Tibial artery (tissue), 4 donors: ENCODE measurements around the gene CYTIP.
"Not testable (repeated sequence)": the region's sequence is repeated elsewhere in the genome, so short reads cannot be mapped to it uniquely, and the experiment has no call there.

Experiments used
- DNase-seq, 2 donors: peaks; one replicate each; pipeline ENCODE4 v3.0.0-alpha.2; 2019
- H3K27ac ChIP-seq, 2 donors: fragments of 200-600 bp; sonication (generic) in 1 of 2; 1 replicate in 1 of 2; 2 replicates in 1 of 2; pipeline ENCODE4 v1.5.1; 2018 to 2019; ENCODE audit warnings: mild to moderate bottlenecking in 1 of 2
- H3K27me3 ChIP-seq, 2 donors: fragments of 200-600 bp; sonication (generic) in 1 of 2; one replicate each; pipeline versions ENCODE4 v1.5.1 to v1.6.0; 2016 to 2019
- H3K36me3 ChIP-seq, 3 donors: fragments of 200-600 bp; sonication (generic) in 2 of 3; one replicate each; pipeline ENCODE4 v1.5.1; 2016 to 2019; ENCODE audit warnings: mild to moderate bottlenecking in 2 of 3
- H3K4me1 ChIP-seq, 4 donors: fragments of 200-600 bp; sonication (generic) in 2 of 4; 1 replicate in 3 of 4; 2 replicates in 1 of 4; pipeline ENCODE4 v1.5.1; 2016 to 2019
- H3K4me3 ChIP-seq, 2 donors: fragments of 200-600 bp; sonication (generic) in 1 of 2; 1 replicate in 1 of 2; 2 replicates in 1 of 2; pipeline ENCODE4 v1.5.1; 2018 to 2019; ENCODE audit warnings: mild to moderate bottlenecking in 2 of 2
- H3K9me3 ChIP-seq, 3 donors: fragments of 200-600 bp; sonication (generic) in 1 of 3; one replicate each; pipeline ENCODE4 v1.5.1; 2016 to 2019
- intact Hi-C: fragments of 100-400 bp; cut with DNase I; formaldehyde crosslinking; loops from one replicate; pipeline ENCODE4 v1.15.0; 2023; ENCODE audit warnings: low total_unique reads
- TF ChIP-seq, protein P1 (sequence below), 2 experiments: fragments of 200-600 bp in 1 of 2; fragments of 450-650 bp in 1 of 2; IDR thresholded peaks; one replicate each; pipeline ENCODE4 v1.5.1; 2017 to 2019; ENCODE audit warnings: antibody characterized with exemption in 2 of 2, mild to moderate bottlenecking in 1 of 2, moderate library complexity in 1 of 2

CYTIP gene

DNA sequence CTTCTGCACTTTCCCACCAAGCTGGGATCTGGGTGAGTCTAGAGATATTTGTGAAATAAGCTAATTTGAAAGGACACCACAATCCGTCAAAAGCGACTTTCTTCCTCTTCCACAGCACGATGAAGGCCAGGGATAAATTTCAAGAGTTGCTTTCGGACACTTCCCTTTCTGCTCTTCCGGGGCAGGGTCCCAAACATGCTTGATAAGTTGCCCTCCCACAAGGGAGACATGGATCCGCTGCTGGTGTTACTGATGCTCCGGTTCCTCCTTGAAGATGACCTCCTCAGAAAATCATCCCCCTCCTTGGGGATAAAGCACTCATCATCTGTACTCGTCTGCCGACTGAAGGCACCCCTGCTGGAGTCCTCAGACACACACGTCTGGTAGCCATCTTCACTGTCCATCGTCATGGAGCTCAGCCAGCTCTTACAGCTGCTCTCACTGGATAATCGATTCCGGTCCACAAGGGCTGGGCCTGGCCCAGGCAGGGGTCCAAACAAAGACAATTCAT is 28.2 kb downstream of the CYTIP start:
- no peaks in the 10 kb centered on the region for H3K36me3 ChIP-seq
- no peak overlapping the region for H3K4me3 ChIP-seq
- no peak overlapping the region for H3K27ac ChIP-seq
- no peaks in the 10 kb centered on the region for H3K9me3 ChIP-seq
- DNase-seq, result peak in 1 of 2 donors; percentile 32
- H3K4me1 ChIP-seq, result no peaks in the 10 kb centered on the region
- TF ChIP-seq, protein P1, sequence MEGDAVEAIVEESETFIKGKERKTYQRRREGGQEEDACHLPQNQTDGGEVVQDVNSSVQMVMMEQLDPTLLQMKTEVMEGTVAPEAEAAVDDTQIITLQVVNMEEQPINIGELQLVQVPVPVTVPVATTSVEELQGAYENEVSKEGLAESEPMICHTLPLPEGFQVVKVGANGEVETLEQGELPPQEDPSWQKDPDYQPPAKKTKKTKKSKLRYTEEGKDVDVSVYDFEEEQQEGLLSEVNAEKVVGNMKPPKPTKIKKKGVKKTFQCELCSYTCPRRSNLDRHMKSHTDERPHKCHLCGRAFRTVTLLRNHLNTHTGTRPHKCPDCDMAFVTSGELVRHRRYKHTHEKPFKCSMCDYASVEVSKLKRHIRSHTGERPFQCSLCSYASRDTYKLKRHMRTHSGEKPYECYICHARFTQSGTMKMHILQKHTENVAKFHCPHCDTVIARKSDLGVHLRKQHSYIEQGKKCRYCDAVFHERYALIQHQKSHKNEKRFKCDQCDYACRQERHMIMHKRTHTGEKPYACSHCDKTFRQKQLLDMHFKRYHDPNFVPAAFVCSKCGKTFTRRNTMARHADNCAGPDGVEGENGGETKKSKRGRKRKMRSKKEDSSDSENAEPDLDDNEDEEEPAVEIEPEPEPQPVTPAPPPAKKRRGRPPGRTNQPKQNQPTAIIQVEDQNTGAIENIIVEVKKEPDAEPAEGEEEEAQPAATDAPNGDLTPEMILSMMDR (IDR thresholded peaks at IDR 0.05), result no peak
- H3K27me3 ChIP-seq, result no peaks in the 10 kb centered on the region
- intact Hi-C loops, result no loop called here

- TF ChIP-seq, protein P1 (IDR thresholded peaks at IDR 0.05), result no peak
- DNase-seq, result no peak
- H3K27me3 ChIP-seq, result no peaks in the 10 kb centered on the region
- no peaks in the 10 kb centered on the region for H3K36me3 ChIP-seq
- H3K9me3 ChIP-seq, result no peaks in the 10 kb centered on the region
- no peak overlapping the region for H3K4me3 ChIP-seq
- H3K27ac ChIP-seq, result no peak overlapping the region
- intact Hi-C loops, result no loop called here
- H3K4me1 ChIP-seq, result no peaks in the 10 kb centered on the region
Observed at GRCh38 chr2:157414050-157414449, 29.8 kb downstream of the CYTIP start.

- Histone ChIP-seq H3K36me3 (no peaks in the 10 kb centered on the region), H3K27ac (no peak overlapping the region), H3K27me3 (no peaks in the 10 kb centered on the region), H3K4me3 (no peak overlapping the region), H3K9me3 (no peaks in the 10 kb centered on the region), H3K4me1 (no peaks in the 10 kb centered on the region)
- intact Hi-C loops, result no loop called here
- TF ChIP-seq, protein P1 (IDR thresholded peaks at IDR 0.05), result no peak
- no peak for DNase-seq
Observed at GRCh38 chr2:157413326-157414035, 30.4 kb downstream of the CYTIP start.

DNA sequence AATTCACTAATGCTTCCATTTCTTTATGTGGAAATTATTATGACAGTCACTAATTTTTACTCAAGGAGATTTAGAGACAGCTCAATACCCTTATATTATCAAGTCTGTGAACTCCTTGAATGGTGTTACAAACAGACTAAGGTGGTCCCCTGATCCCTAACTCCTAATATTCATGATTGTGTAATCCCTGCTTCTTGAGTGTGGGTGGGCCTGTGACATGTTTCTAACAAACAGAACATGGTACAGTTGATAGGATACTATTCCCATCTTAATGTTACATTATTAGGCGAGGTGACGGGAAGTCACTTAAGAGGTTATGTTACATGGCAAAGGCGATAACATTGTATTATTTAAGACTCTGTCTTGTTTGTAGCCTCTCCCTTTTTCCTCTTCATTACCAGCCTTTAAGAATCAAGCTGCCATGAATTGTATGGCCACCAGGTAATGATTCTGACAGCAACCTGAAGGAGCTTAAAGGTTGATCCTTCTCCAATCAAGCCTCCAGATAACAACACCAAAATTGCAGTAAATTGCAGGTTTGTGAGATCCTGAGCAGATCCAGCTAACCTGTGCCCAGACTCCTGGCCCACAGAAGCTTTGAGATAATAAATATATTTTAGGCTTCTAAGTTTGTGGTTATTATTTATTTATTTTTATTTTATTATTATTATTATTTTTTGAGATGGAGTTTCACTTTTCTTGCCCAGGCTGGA is 32.1 kb downstream of the CYTIP start:
- no peak for DNase-seq
- no peaks in the 10 kb centered on the region for H3K27me3 ChIP-seq
- no peak overlapping the region for H3K4me3 ChIP-seq
- H3K36me3 ChIP-seq, result no peaks in the 10 kb centered on the region
- H3K9me3 ChIP-seq, result no peaks in the 10 kb centered on the region
- TF ChIP-seq, protein P1 (IDR thresholded peaks at IDR 0.05), result no peak
- no peaks in the 10 kb centered on the region for H3K4me1 ChIP-seq
- H3K27ac ChIP-seq, result no peak overlapping the region
- intact Hi-C loops, result no loop called here

GRCh38 chr2:157405398-157405797 is 38.5 kb downstream of the CYTIP start:
- H3K9me3 ChIP-seq, DNase-seq, H3K4me3 ChIP-seq, H3K36me3 ChIP-seq, intact Hi-C loops, H3K4me1 ChIP-seq, H3K27me3 ChIP-seq, H3K27ac ChIP-seq: not testable (repeated sequence)

DNA sequence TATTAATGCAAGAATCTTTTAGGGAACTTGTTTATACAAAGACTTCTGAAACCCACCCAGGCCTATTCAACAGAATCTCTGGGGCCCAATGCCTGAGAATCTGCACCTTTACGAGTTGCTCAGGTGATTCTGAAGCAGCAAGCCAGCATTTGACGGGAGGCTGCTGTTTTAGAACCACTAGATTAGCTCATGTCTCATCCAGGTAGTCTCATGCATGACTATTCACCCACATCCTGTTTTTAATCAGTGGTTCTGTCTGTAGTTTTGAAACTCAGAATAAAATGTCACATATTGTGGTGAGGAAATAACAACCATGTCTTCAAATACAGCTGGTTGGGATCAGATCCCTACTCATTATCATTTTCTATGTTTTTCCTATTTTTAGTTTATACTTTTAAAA is 39.5 kb downstream of the CYTIP start:
- H3K4me3 ChIP-seq, result no peak overlapping the region
- no peaks in the 10 kb centered on the region for H3K9me3 ChIP-seq
- DNase-seq, result no peak
- H3K27me3 ChIP-seq, result no peaks in the 10 kb centered on the region
- H3K27ac ChIP-seq, result no peak overlapping the region
- no peaks in the 10 kb centered on the region for H3K4me1 ChIP-seq
- TF ChIP-seq, protein P1 (IDR thresholded peaks at IDR 0.05), result no peak
- H3K36me3 ChIP-seq, result no peaks in the 10 kb centered on the region
- intact Hi-C loops, result no loop called here

DNA sequence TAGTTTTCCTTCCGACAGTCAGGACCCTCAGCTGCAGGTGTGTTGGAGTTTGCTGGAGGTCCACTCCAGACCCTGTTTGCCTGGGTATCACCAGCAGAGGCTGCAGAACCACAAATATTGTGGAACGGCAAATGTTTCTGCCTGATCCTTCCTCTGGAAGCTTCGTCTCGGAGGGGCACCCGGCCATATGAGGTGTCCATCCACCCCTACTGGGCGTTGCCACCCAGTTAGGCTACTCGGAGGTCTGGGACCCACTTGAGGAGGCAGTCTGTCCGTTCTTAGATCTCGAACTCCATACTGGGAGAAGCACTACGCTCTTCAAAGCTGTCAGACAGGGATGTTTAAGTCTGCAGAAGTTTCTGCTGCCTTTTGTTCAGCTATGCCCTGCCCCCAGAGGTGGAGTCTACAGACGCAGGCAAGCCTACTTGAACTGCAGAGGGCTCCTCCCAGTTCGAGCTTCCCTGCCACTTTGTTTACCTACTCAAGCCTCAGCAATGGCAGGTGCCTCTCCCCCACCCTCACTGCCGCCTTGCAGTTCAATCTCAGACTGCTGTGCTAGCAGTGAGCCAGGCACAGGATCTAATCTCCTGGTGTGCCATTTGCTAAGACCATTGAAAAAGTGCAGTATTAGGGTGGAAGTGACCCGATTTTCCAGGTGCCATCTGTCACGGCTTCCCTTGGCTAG is 40.9 kb downstream of the CYTIP start:
- H3K4me3 ChIP-seq, H3K4me1 ChIP-seq, intact Hi-C loops, H3K36me3 ChIP-seq, DNase-seq, H3K9me3 ChIP-seq, H3K27me3 ChIP-seq, H3K27ac ChIP-seq: not testable (repeated sequence)
